Endothelial cell (in vitro differentiated cells): Measurements from ENCODE around the gene C14orf39. TPM values are rescaled to one million over a fixed set of nuclear protein-coding genes. Genes with fewer than 3 reads are reported as not detected.
A peak's percentile ranks its signal among the peaks of the same experiment; 100 is the strongest.

ENCODE experiments used
- DNase-seq: peaks from one replicate; pipeline ENCODE4 v3.0.0; 2021; ENCODE audit warnings: low spot score
- H3K27ac Mint-ChIP-seq: one replicate; pipeline ENCODE4 v1.8.0; 2021; ENCODE audit warnings: mixed read lengths, inconsistent platforms; ENCODE audit not compliant: unreplicated experiment
- H3K27me3 Mint-ChIP-seq: one replicate; pipeline ENCODE4 v1.8.0; 2021; ENCODE audit warnings: mild to moderate bottlenecking, moderate library complexity, mixed read lengths, inconsistent platforms; ENCODE audit not compliant: unreplicated experiment
- H3K36me3 Mint-ChIP-seq: one replicate; pipeline ENCODE4 v1.8.0; 2021; ENCODE audit warnings: mild to moderate bottlenecking, low read depth, mixed read lengths, inconsistent platforms; ENCODE audit not compliant: unreplicated experiment
- H3K4me1 Mint-ChIP-seq: one replicate; pipeline ENCODE4 v1.8.0; 2021; ENCODE audit warnings: mild to moderate bottlenecking, mixed read lengths, inconsistent platforms; ENCODE audit not compliant: unreplicated experiment
- H3K4me3 Mint-ChIP-seq: one replicate; pipeline ENCODE4 v1.8.0; 2021; ENCODE audit warnings: mild to moderate bottlenecking, mixed read lengths, inconsistent platforms; ENCODE audit not compliant: unreplicated experiment
- H3K9me3 Mint-ChIP-seq: one replicate; pipeline ENCODE4 v1.8.0; 2021; ENCODE audit warnings: mixed read lengths, inconsistent platforms; ENCODE audit not compliant: unreplicated experiment
- CTCF ChIP-seq: fragments of 200-600 bp; sonication (generic); IDR thresholded peaks from one replicate; pipeline ENCODE4 v1.5.0; 2021; ENCODE audit warnings: antibody characterized with exemption; ENCODE audit not compliant: unreplicated experiment
- total RNA-seq: library from RNA; stranded (reverse); fragmentation: NEBNext Ultra II Directional; extraction: Animal tissue kit (Norgen Biotek cat#: 25700); gene quantifications from one replicate; pipeline ENCODE4 v1.2.1, GENCODE V29; 2021; ENCODE audit not compliant: unreplicated experiment

The C14orf39 gene
- total RNA-seq, 1 donor from 2014 or later = 3.8 TPM

- H3K9me3 Mint-ChIP-seq = no peaks in the 10 kb centered on the region
Measured at GRCh38 chr14:60509438-60510253, 23.8 kb upstream of the C14orf39 start.

GRCh38 chr14:60508707-60509437 is 23.0 kb upstream of the C14orf39 start, which contains the start of gene SIX6:
SIX6 (plus strand) TSS chr14:60509146; CDS start chr14:60509399, 253 bp downstream.
- Mint-ChIP-seq H3K4me3 (peak within 1 kb of the TSS; percentile 81), H3K36me3 (no peaks in the 10 kb centered on the region), H3K27me3 (peaks cover 21% of the 10 kb centered on the region), H3K4me1 (peaks cover 39% of the 10 kb centered on the region), H3K27ac (no peak within 1 kb of the TSS), H3K9me3 (no peaks in the 10 kb centered on the region)
- TF ChIP-seq CTCF = no peak
- DNase-seq = peak; percentile 68

More at GRCh38 chr14:60509438-60510253, 23.8 kb upstream of the C14orf39 start:
- H3K27me3 Mint-ChIP-seq = peaks cover 23% of the 10 kb centered on the region
- H3K4me3 Mint-ChIP-seq = peak overlapping the region; percentile 81
- TF ChIP-seq CTCF = no peak
- peak; percentile 28 for DNase-seq
- H3K27ac Mint-ChIP-seq = no peak overlapping the region
- H3K4me1 Mint-ChIP-seq = peaks cover 41% of the 10 kb centered on the region
- no peaks in the 10 kb centered on the region for H3K36me3 Mint-ChIP-seq

- Mint-ChIP-seq H3K36me3 (no peaks in the 10 kb centered on the region), H3K4me3 (peak overlapping the region; percentile 79), H3K4me1 (peaks cover 39% of the 10 kb centered on the region), H3K9me3 (no peaks in the 10 kb centered on the region), H3K27me3 (peaks cover 21% of the 10 kb centered on the region), H3K27ac (no peak overlapping the region)
- TF ChIP-seq CTCF = no peak
- DNase-seq = no peak
Measured at GRCh38 chr14:60508363-60508706, 22.5 kb upstream of the C14orf39 start.

- Mint-ChIP-seq H3K9me3 (no peaks in the 10 kb centered on the region), H3K27me3 (peaks cover 21% of the 10 kb centered on the region), H3K36me3 (no peaks in the 10 kb centered on the region), H3K4me1 (peaks cover 34% of the 10 kb centered on the region), H3K27ac (peak overlapping the region; percentile 20), H3K4me3 (peak overlapping the region; percentile 71)
- DNase-seq = no peak
- TF ChIP-seq CTCF = no peak
Measured at GRCh38 chr14:60506985-60507829, 21.3 kb upstream of the C14orf39 start.
